ENCODE data around the gene PLSCR2.

GRCh38 chr3:146470425-146470990 lies 1.1 kb upstream of the PLSCR2 start:
- TF ChIP-seq YY1 (IDR thresholded peaks at IDR 0.05; ENCODE audit: insufficient read depth, insufficient read length): no peak
- TF ChIP-seq ZNF274 (IDR thresholded peaks at IDR 0.05; ENCODE audit: low read depth, low read length): no peak
- TF ChIP-seq SUZ12 (IDR thresholded peaks at IDR 0.05; ENCODE audit: extremely low read depth, insufficient read depth, insufficient read length): no peak

Measured in NT2/D1 (cell line).